8988T (cell line): ENCODE results near the gene SPECC1.
A peak's percentile ranks its signal among the peaks of the same experiment; 100 is the strongest.
"Not testable (repeated sequence)": the region's sequence is repeated elsewhere in the genome, so short reads cannot be mapped to it uniquely, and the experiment has no call there.

Experiments
- DNase-seq: peaks from one replicate; pipeline ENCODE4 v3.0.0; 2011

SPECC1 gene

GRCh38 chr17:20213449-20213848, 204.3 kb downstream of the SPECC1 start:
- no peak for DNase-seq

DNA sequence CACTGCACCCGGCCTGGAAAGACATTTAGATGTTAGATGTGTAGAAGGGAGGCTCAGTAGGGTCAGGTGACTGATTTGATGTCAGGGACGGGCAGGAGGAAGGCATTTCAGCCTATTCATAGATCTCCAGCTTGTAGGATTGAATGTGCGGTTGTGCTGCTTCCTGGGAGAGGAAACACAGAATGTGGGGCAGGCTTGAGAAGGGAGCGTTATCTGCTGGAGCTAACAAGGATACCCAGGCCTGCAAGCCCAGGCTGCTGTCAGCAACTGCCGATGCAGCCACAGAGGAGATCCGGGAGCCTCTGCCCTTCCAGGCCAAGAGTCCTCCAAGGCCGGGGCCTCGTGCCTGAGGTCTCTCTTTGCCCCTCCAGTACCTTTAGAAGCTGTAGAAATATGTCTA, 205.6 kb downstream of the SPECC1 start:
- DNase-seq = no peak

DNA sequence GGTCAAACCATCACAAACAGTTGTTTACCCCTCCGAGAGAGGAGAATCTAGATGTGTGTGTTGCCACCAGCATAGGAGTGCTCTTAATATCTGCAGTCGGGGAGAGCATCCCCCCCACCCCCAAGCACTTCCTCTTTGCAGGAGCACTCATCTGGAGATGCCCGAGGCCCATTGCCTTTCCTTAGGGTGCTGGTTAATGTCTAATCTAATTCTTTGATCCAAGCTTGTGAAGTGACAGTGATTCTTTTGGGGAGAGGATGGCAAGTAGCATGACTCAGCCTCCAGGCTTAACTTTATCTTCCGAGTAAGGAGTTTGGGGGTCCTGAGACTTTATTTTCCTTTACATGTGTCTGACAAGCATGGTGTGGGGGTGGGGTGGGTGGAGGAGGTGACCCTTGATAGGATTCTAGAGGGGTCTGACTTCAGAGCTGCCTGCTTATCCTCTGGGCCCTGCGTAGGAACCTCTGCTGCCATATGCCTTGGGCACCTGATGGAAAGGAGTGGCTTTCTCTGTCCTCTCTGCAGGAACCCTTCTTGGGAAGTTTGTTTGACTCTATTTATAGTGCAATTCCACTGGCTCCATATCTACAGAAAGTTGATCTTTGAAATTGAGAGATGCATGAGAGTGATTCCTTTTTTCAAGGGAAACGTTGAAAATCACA, 207.1 kb downstream of the SPECC1 start:
- DNase-seq = no peak

- DNase-seq = no peak
Measured at GRCh38 chr17:20216853-20217252, 207.7 kb downstream of the SPECC1 start.

- no peak for DNase-seq
Measured at GRCh38 chr17:20217677-20218076, 208.5 kb downstream of the SPECC1 start.

DNA sequence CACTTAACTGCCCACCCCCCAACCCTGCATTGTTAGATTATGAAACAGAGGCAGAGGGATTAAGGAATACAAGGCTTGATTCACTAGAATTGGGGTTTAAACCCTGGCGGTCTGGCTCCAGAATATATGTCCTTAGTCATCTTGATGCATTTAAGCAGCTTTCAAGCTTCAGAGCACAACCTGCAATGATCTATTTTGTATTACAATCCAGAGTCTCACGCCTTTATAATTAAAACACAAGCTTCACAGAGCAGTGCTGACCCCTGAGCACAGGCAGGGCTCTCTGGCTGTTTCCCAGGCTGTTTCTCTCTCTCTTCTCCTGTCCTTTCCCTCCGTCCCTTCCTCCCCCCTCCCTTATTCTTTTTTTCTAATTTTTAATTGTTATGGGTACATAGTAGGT, 209.1 kb downstream of the SPECC1 start:
- no peak for DNase-seq

DNA sequence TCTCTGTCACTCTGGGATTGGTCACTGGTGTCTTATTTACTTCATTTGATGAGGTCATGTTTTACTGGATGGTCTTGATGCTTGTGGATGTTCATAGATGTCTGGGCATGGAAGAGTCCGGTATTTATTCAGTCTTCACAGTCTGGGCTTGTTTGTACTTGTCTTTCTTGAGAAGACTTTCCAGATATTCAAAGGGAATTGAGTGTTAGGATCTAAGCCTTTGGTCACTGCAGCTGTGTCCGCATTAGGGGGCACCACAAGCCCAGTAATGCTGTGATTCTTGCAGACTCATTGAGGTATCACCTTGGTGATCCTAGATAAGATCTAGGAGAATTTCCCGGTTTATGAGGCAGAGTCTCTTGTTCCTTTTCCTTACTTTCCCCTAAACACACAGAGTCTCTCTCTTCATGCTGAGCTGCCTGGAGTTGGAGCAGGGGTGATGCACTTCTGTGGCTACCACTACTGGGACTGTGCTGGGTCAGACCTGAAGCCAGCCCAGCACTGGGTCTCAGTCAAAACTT, 214.7 kb downstream of the SPECC1 start:
- no peak for DNase-seq

DNA sequence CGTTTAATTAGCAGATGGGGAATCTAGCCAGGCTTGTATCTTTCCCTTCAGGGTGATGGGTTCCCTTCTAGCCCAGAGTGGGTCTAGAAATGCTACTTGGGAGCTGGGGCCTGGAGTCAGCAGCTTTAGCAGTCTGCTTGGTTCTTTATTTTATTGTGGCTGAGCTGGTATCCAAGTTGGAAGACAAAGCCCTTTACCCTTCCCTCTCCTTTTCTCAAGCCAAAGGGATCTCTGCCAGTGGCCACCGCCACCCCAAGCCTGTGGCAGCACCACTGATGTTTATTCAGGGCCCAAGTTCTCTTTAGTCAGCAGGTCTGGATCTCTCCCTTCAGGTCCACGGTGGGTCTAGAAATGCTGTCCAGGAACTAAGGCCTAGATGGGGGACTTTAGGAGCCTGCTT, 215.2 kb downstream of the SPECC1 start:
- DNase-seq = no peak

GRCh38 chr17:20225162-20226115, 216.3 kb downstream of the SPECC1 start:
- DNase-seq = peak; percentile 18

DNA sequence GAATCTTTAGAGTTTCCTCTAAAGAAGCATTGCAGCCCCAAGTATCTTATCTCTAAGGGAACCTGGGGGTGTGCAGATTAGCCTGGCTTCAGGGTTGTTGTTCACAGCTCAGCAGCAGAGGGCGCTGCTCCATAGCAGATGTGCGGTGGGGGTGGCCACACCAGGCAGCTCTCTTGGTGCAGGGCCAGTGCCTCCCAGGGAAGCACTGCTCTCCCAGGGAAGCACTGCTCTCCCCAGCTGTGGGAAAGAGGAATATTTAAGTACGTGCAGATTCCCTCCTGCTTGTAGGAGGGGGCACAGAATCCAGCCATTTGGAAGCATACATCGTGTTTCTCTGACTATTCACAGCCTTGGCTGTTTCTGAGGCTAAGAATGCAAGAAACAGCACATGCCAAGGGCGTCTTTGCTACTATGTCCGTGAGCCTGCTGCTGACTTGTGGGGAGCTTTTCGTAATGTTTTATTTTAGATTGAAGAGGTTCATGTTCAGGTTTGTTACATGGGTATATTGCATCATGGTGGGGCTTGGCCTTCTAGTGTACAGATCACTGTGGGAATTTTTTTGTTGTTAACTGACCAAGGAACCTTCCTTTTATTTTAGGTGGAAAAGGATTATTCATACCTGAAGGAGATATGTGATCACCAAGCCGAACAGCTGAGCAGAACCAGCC, 217.8 kb downstream of the SPECC1 start:
- peak; percentile 51 for DNase-seq

- DNase-seq = not testable (repeated sequence)
Measured at GRCh38 chr17:20227720-20228370, 218.7 kb downstream of the SPECC1 start.

DNA sequence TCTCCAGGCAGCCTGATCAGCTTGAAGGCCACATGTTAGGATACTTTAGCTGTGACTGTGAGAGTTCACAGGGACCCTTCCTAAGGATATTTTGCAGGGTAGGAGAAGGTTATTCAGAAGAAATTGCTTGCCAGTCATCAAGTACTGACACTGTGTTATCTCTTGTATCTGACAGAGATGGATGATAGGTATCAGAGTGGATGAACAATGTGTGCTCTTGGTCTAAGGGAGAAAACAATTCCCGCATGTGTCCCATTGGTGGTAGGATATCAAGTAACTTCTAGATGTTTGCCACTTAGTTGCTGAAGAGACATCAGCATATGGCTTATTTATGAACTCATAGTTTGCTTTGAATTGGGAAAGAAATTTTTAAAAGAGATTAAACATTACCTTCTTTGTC, 219.3 kb downstream of the SPECC1 start:
- DNase-seq = no peak

DNA sequence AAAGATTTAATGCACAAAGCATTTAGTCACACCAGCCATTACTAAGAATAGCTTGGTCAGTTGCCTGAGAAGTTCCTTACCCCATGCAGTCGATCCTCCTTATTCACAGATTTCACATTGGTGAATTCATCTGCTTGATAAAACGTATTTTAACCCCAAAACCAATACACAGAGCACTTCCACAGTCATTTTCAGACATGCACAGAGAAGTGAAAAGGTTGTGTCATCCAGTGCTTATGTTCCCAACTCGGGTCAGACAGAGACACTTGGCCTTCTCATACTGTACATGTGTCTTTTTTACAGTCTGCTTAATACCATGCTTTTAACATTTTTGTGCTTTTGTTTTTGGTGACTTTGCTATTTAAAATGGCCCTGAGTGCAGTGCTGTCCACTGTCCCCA, 219.7 kb downstream of the SPECC1 start:
- DNase-seq = no peak

DNA sequence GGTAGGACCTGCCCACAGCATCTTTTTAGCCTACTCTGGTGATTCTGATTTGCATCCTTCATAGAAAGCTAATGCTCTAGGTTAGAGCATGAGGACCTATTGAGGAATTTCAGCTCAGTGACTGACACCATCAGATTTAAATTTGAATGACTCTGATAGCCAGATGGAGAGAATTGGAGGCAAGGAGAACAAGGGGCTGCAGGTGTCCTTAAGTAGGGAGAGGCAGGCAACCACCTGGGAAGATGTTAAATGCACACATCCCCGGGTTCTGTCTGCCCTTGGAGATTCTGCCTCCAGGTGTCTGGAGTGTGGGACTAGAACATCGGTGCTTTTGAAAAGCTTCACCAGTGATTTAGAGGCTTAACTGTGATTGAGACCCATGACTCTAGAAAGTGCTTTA, 221.8 kb downstream of the SPECC1 start:
- no peak for DNase-seq

DNA sequence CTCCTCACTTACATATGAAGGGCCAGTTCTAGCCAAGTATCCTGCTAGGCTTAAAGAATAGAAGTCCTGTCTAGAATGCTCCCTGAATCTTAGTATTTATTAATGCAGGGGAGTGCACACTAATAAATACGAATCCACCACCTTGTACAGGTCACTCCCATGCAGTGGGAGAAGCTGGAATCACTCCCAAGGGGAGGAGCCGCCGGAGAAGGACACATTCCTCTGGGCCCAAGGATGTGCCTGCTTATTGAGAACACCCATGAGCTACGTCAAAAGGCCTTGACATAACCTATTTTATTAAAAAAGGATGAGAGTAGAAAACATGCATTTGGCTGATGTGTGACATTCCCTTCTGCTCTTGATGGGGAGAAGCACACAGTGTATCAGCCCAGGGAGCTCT, 223.5 kb downstream of the SPECC1 start:
- DNase-seq = no peak

DNA sequence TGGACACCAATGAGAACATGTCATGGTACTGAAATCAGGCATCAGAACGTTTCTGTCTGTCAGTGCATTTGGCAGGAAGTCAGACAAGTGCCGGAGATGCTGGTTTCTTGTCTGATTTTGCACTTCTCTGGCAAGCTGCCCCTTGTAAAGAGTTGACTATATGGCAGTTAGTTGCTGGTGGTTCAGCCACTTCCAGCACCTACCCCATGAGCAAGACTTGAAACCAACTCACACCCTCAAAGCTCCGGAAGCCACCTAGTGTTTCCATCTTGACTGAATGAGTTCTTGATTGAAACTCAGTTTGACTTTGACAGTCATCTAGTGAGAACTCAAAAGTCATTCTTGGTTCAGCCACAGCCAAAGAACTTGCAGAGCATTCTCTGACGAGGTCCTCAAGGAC, 225.1 kb downstream of the SPECC1 start:
- DNase-seq = no peak

GRCh38 chr17:20235747-20236146, 226.6 kb downstream of the SPECC1 start:
- no peak for DNase-seq

DNA sequence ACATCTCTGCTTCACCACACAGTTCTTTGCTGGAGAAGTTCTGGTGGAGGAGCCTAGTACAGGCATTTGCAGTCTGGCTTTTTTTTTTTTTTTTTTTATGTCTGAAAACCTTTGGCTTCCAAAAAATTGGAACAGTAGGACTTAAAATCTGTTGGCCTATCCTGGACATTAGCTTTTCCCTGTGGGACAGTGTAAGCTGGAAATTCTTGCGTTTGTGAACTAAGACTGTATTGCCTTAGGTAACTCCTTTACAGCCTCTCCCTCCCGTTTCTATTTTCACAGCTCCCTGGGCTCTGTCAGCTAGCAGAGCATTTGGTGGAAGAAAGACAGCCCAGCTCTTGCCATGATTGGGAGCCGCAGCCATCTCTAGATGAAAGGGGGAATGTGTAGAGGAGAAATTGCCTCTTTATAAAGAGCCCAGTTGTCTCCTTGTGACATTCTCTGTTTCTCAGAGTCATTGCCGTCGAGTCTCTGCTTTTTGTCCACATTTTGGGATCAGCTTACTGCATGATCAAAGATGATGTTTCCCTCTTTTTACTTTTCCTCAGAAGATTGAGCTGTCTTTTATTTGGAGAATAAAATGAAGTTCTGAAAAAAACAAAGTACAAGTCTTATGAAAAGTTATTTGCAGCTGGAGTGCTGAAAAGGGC, 227.5 kb downstream of the SPECC1 start:
- no peak for DNase-seq

DNA sequence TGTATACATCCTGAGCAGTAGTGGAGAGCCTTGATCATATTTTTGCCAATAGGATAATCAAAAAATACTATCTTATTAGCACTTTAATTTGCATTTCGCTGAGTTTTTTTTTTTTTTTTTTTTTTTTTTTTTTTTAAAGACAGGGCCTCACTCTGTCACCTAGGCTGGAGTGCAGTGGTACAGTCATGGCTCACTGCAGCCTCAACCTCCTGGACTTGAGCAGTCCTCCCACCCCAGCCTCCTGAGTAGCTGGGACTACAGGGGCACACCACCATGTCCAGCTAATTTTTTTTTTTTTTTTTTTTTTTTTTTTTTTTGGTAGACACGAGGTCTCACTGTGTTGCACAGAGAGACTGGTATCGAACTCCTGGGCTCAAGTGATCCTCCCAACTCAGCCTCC, 230.6 kb downstream of the SPECC1 start:
- not testable (repeated sequence) for DNase-seq

DNA sequence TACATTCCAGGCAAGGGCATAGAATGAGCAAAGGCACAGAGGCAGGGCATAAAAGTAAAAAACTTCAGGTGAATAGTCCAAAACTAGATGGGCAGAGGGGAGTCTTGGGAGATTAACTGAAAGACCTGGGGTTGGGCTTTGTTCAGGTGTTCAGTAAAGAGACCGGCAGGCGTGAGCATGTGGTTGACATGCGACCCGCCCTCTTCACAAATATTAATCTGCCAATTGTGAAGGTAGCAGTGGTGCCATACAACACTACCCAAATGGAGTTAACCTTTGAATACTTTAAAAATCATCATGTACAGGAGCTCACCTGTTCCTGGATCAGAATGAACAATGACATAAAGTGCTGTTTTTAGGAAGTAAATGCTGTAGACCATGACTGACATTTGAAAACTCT, 232.7 kb downstream of the SPECC1 start:
- no peak for DNase-seq

DNA sequence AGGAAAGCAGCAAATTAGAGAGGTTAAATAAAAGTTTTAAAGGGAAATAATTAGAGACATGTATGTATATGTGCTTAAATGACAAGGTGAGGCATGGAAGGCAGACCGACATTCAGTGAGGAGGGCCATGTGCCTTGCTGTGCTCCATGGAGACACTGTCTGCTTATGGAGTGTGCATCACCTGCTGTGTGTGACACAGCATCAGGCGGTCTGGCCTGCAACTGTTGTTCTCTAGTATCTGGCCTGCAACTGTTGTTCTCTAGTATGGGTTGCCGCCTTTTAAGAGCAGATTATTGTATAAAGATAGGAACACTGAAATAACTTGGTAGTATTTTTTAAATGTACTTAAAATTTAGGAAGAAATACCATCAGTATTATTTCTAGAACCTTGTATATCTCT, 233.1 kb downstream of the SPECC1 start:
- DNase-seq = no peak

- DNase-seq = no peak
Measured at GRCh38 chr17:20243524-20243923, 234.4 kb downstream of the SPECC1 start.
